ENCODE results near the gene LHFPL2.
"Not testable (repeated sequence)": the region's sequence is repeated elsewhere in the genome, so short reads cannot be mapped to it uniquely, and the experiment has no call there.

Gene LHFPL2

GRCh38 chr5:78670701-78671269 is 22.2 kb upstream of the LHFPL2 start:
- H3K79me1 ChIP-seq (ENCODE audit: low read length): no peaks in the 10 kb centered on the region
- H2BK15ac ChIP-seq (replicated peaks; ENCODE audit: low read depth): no peak overlapping the region
- H3K4me3 ChIP-seq (ENCODE audit: low read length): no peak overlapping the region
- peaks cover 2% of the 10 kb centered on the region for H3K4me1 ChIP-seq (ENCODE audit: control insufficient read depth, low read depth, low read length)
- H3K23ac ChIP-seq (ENCODE audit: low read length): no peak overlapping the region
- no peak overlapping the region for H4K8ac ChIP-seq (ENCODE audit: low read depth, low read length)
- H2BK120ac ChIP-seq (ENCODE audit: low read depth, low read length): no peak overlapping the region
- no peak for DNase-seq
- H3K36me3 ChIP-seq (ENCODE audit: control insufficient read depth, insufficient read depth, low read length): no peaks in the 10 kb centered on the region
- H3K18ac ChIP-seq (ENCODE audit: low read length): no peak overlapping the region
- no peak overlapping the region for H3K9ac ChIP-seq (ENCODE audit: low read length)
- H2AK5ac ChIP-seq (ENCODE audit: low read length): no peak overlapping the region
- H3K79me2 ChIP-seq (ENCODE audit: control insufficient read depth, insufficient read depth, low read length): no peaks in the 10 kb centered on the region
- H3K56ac ChIP-seq (ENCODE audit: low read length): no peak overlapping the region
- no peak overlapping the region for H4K5ac ChIP-seq (ENCODE audit: low read length)
- no peak overlapping the region for H2BK5ac ChIP-seq (ENCODE audit: low read length)
- no peaks in the 10 kb centered on the region for H3K27me3 ChIP-seq (ENCODE audit: insufficient read depth, low read length, poor library complexity)
- WGBS (ENCODE audit: extremely low coverage, insufficient coverage, low lambda C conversion rate): no CpG with 5 or more reads among the region's 2 CpGs
- H3K4ac ChIP-seq (ENCODE audit: low read depth, low read length): no peak overlapping the region
- no peak overlapping the region for H3K4me2 ChIP-seq (ENCODE audit: low read length)
- H3K27ac ChIP-seq (ENCODE audit: low read depth, low read length): no peak overlapping the region

- no peaks in the 10 kb centered on the region for H3K36me3 ChIP-seq (ENCODE audit: control insufficient read depth, insufficient read depth, low read length)
- peaks cover 2% of the 10 kb centered on the region for H3K4me1 ChIP-seq (ENCODE audit: control insufficient read depth, low read depth, low read length)
- H3K79me2 ChIP-seq (ENCODE audit: control insufficient read depth, insufficient read depth, low read length): no peaks in the 10 kb centered on the region
- H3K18ac ChIP-seq (ENCODE audit: low read length): no peak overlapping the region
- DNase-seq: no peak
- H3K4ac ChIP-seq (ENCODE audit: low read depth, low read length): no peak overlapping the region
- no peak overlapping the region for H4K8ac ChIP-seq (ENCODE audit: low read depth, low read length)
- no CpG with 5 or more reads among the region's 4 CpGs for WGBS (ENCODE audit: extremely low coverage, insufficient coverage, low lambda C conversion rate)
- no peak overlapping the region for H3K4me3 ChIP-seq (ENCODE audit: low read length)
- no peak overlapping the region for H2BK15ac ChIP-seq (replicated peaks; ENCODE audit: low read depth)
- no peak overlapping the region for H3K27ac ChIP-seq (ENCODE audit: low read depth, low read length)
- no peak overlapping the region for H2BK120ac ChIP-seq (ENCODE audit: low read depth, low read length)
- H3K79me1 ChIP-seq (ENCODE audit: low read length): no peaks in the 10 kb centered on the region
- no peak overlapping the region for H3K4me2 ChIP-seq (ENCODE audit: low read length)
- H3K27me3 ChIP-seq (ENCODE audit: insufficient read depth, low read length, poor library complexity): no peaks in the 10 kb centered on the region
- H2BK5ac ChIP-seq (ENCODE audit: low read length): no peak overlapping the region
- no peak overlapping the region for H2AK5ac ChIP-seq (ENCODE audit: low read length)
- H4K5ac ChIP-seq (ENCODE audit: low read length): no peak overlapping the region
- H3K9ac ChIP-seq (ENCODE audit: low read length): no peak overlapping the region
- H3K56ac ChIP-seq (ENCODE audit: low read length): no peak overlapping the region
- no peak overlapping the region for H3K23ac ChIP-seq (ENCODE audit: low read length)
These were observed 20.8 kb upstream of the LHFPL2 start for GRCh38 chr5:78669331-78669730.

DNA sequence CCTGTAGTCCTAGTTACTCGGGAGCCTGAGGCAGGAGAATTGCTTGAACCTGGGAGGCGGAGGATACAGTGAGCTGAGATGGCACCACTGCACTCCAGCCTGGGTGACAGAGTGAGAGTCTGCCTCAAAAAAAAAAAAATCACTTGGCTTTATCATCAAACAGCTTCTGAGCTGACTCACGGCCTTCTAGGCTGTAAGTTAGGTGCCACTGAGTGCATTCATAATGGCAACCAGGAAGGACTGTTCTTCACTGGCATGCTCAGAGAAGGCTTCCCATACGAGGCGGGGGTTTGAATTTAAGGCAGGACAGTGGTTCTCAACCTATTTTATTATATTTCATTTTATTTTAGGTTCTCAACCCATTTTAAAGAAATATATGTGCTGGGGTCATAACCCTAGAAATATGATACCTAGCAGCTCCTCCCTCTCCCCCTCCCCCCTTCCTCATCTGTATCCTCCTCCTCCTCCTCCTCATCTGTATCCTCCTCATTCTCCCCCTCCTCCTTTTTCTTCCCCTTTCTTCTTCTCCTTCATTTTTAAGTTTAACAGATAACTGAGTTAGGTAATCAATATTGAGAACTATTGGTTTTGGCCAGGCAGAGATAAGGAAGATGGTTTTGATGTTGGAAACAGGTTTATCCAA is 19.0 kb upstream of the LHFPL2 start:
- H3K4ac ChIP-seq (ENCODE audit: low read depth, low read length): no peak overlapping the region
- no peak overlapping the region for H3K18ac ChIP-seq (ENCODE audit: low read length)
- no CpG with 5 or more reads among the region's 5 CpGs for WGBS (ENCODE audit: extremely low coverage, insufficient coverage, low lambda C conversion rate)
- no peak overlapping the region for H3K23ac ChIP-seq (ENCODE audit: low read length)
- H3K27ac ChIP-seq (ENCODE audit: low read depth, low read length): no peak overlapping the region
- no peak overlapping the region for H3K4me2 ChIP-seq (ENCODE audit: low read length)
- H2BK120ac ChIP-seq (ENCODE audit: low read depth, low read length): no peak overlapping the region
- no peaks in the 10 kb centered on the region for H3K27me3 ChIP-seq (ENCODE audit: insufficient read depth, low read length, poor library complexity)
- no peaks in the 10 kb centered on the region for H3K79me1 ChIP-seq (ENCODE audit: low read length)
- peaks cover 2% of the 10 kb centered on the region for H3K4me1 ChIP-seq (ENCODE audit: control insufficient read depth, low read depth, low read length)
- H4K5ac ChIP-seq (ENCODE audit: low read length): no peak overlapping the region
- no peak overlapping the region for H2BK5ac ChIP-seq (ENCODE audit: low read length)
- H4K8ac ChIP-seq (ENCODE audit: low read depth, low read length): no peak overlapping the region
- H3K79me2 ChIP-seq (ENCODE audit: control insufficient read depth, insufficient read depth, low read length): no peaks in the 10 kb centered on the region
- H3K56ac ChIP-seq (ENCODE audit: low read length): no peak overlapping the region
- no peaks in the 10 kb centered on the region for H3K36me3 ChIP-seq (ENCODE audit: control insufficient read depth, insufficient read depth, low read length)
- no peak overlapping the region for H2BK15ac ChIP-seq (replicated peaks; ENCODE audit: low read depth)
- no peak overlapping the region for H2AK5ac ChIP-seq (ENCODE audit: low read length)
- H3K9ac ChIP-seq (ENCODE audit: low read length): no peak overlapping the region
- no peak for DNase-seq
- H3K4me3 ChIP-seq (ENCODE audit: low read length): no peak overlapping the region

DNA sequence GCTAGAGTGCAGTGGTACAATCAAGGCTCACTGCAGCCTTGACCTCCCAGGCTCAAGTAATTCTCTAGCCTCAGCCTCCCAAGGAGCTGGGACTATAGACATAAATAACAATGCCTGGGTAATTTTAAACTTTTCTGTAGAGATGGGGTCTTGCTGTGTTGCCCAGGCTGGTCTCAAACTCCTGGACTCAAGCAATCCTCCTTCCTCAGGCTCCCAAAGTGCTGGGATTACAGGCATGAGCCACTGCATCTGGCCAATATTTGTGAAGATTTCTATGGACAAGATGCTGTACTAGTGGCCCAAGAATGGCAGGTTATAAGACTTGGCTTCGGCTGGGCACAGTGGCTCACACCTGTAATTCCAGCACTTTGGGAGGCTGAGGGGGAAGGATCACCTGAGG is 18.4 kb upstream of the LHFPL2 start:
- H3K36me3 ChIP-seq (ENCODE audit: control insufficient read depth, insufficient read depth, low read length); H3K23ac ChIP-seq (ENCODE audit: low read length); H4K8ac ChIP-seq (ENCODE audit: low read depth, low read length); H3K27ac ChIP-seq (ENCODE audit: low read depth, low read length); H4K5ac ChIP-seq (ENCODE audit: low read length); H2BK5ac ChIP-seq (ENCODE audit: low read length); H2BK15ac ChIP-seq (replicated peaks; ENCODE audit: low read depth); H2AK5ac ChIP-seq (ENCODE audit: low read length); H3K4me1 ChIP-seq (ENCODE audit: control insufficient read depth, low read depth, low read length); H3K79me2 ChIP-seq (ENCODE audit: control insufficient read depth, insufficient read depth, low read length); H3K4me2 ChIP-seq (ENCODE audit: low read length); H2BK120ac ChIP-seq (ENCODE audit: low read depth, low read length); H3K9ac ChIP-seq (ENCODE audit: low read length); H3K56ac ChIP-seq (ENCODE audit: low read length); H3K79me1 ChIP-seq (ENCODE audit: low read length); DNase-seq; H3K27me3 ChIP-seq (ENCODE audit: insufficient read depth, low read length, poor library complexity); H3K4me3 ChIP-seq (ENCODE audit: low read length); H3K4ac ChIP-seq (ENCODE audit: low read depth, low read length); H3K18ac ChIP-seq (ENCODE audit: low read length): not testable (repeated sequence)
- no CpG with 5 or more reads among the region's 1 CpG for WGBS (ENCODE audit: extremely low coverage, insufficient coverage, low lambda C conversion rate)

DNA sequence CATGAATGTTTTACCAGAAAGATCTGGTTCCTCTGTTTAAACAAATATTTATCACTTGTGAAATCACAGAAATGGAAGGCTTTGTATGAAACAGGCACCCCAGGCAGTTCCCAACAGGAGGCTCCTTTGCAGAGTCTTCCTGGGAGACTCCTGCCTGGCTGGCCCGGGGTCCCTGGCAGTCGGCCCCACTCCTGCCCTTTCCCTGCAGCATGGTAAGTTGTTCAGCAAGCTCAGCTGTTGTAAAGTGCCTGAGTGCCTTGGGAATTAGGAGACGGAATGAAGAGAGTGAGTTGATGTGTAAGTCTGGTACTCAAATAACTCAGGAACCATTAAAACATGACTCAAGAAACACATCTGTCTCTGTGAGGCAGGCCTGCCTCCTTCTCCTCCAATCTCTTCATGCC is 17.5 kb upstream of the LHFPL2 start:
- no peak overlapping the region for H3K27ac ChIP-seq (ENCODE audit: low read depth, low read length)
- no peak overlapping the region for H4K5ac ChIP-seq (ENCODE audit: low read length)
- H3K4me3 ChIP-seq (ENCODE audit: low read length): no peak overlapping the region
- no peak overlapping the region for H2BK15ac ChIP-seq (replicated peaks; ENCODE audit: low read depth)
- peaks cover 2% of the 10 kb centered on the region for H3K4me1 ChIP-seq (ENCODE audit: control insufficient read depth, low read depth, low read length)
- DNase-seq: peak; percentile 22
- no peaks in the 10 kb centered on the region for H3K36me3 ChIP-seq (ENCODE audit: control insufficient read depth, insufficient read depth, low read length)
- no peaks in the 10 kb centered on the region for H3K79me2 ChIP-seq (ENCODE audit: control insufficient read depth, insufficient read depth, low read length)
- no CpG with 5 or more reads among the region's 3 CpGs for WGBS (ENCODE audit: extremely low coverage, insufficient coverage, low lambda C conversion rate)
- H3K27me3 ChIP-seq (ENCODE audit: insufficient read depth, low read length, poor library complexity): no peaks in the 10 kb centered on the region
- no peaks in the 10 kb centered on the region for H3K79me1 ChIP-seq (ENCODE audit: low read length)
- H3K56ac ChIP-seq (ENCODE audit: low read length): no peak overlapping the region
- no peak overlapping the region for H2AK5ac ChIP-seq (ENCODE audit: low read length)
- no peak overlapping the region for H2BK120ac ChIP-seq (ENCODE audit: low read depth, low read length)
- no peak overlapping the region for H3K9ac ChIP-seq (ENCODE audit: low read length)
- no peak overlapping the region for H3K23ac ChIP-seq (ENCODE audit: low read length)
- H3K4me2 ChIP-seq (ENCODE audit: low read length): no peak overlapping the region
- H2BK5ac ChIP-seq (ENCODE audit: low read length): peak overlapping the region; percentile 25
- H3K4ac ChIP-seq (ENCODE audit: low read depth, low read length): no peak overlapping the region
- no peak overlapping the region for H3K18ac ChIP-seq (ENCODE audit: low read length)
- no peak overlapping the region for H4K8ac ChIP-seq (ENCODE audit: low read depth, low read length)

GRCh38 chr5:78665534-78665933 is 17.0 kb upstream of the LHFPL2 start:
- H4K5ac ChIP-seq (ENCODE audit: low read length): no peak overlapping the region
- no peak overlapping the region for H4K8ac ChIP-seq (ENCODE audit: low read depth, low read length)
- no peak overlapping the region for H2BK5ac ChIP-seq (ENCODE audit: low read length)
- no peak overlapping the region for H3K9ac ChIP-seq (ENCODE audit: low read length)
- peaks cover 2% of the 10 kb centered on the region for H3K4me1 ChIP-seq (ENCODE audit: control insufficient read depth, low read depth, low read length)
- H3K36me3 ChIP-seq (ENCODE audit: control insufficient read depth, insufficient read depth, low read length): no peaks in the 10 kb centered on the region
- H3K79me1 ChIP-seq (ENCODE audit: low read length): no peaks in the 10 kb centered on the region
- no peak overlapping the region for H3K56ac ChIP-seq (ENCODE audit: low read length)
- H3K23ac ChIP-seq (ENCODE audit: low read length): no peak overlapping the region
- no peak overlapping the region for H2AK5ac ChIP-seq (ENCODE audit: low read length)
- H3K4me2 ChIP-seq (ENCODE audit: low read length): no peak overlapping the region
- H3K27ac ChIP-seq (ENCODE audit: low read depth, low read length): no peak overlapping the region
- no peak overlapping the region for H3K18ac ChIP-seq (ENCODE audit: low read length)
- H2BK15ac ChIP-seq (replicated peaks; ENCODE audit: low read depth): no peak overlapping the region
- H2BK120ac ChIP-seq (ENCODE audit: low read depth, low read length): no peak overlapping the region
- no peak overlapping the region for H3K4me3 ChIP-seq (ENCODE audit: low read length)
- H3K27me3 ChIP-seq (ENCODE audit: insufficient read depth, low read length, poor library complexity): no peaks in the 10 kb centered on the region
- no peaks in the 10 kb centered on the region for H3K79me2 ChIP-seq (ENCODE audit: control insufficient read depth, insufficient read depth, low read length)
- no CpG with 5 or more reads among the region's 3 CpGs for WGBS (ENCODE audit: extremely low coverage, insufficient coverage, low lambda C conversion rate)
- H3K4ac ChIP-seq (ENCODE audit: low read depth, low read length): no peak overlapping the region
- DNase-seq: no peak
